NCI-H2196 (cell line): Measurements from ENCODE around the gene CRYM.
"Not testable (repeated sequence)": the region's sequence is repeated elsewhere in the genome, so short reads cannot be mapped to it uniquely, and the experiment has no call there.

Experiments
- DNase-seq: peaks from one replicate; lab custom pipeline; 2025; ENCODE audit not compliant: unreplicated experiment; lab: John Stamatoyannopoulos, UW

CRYM gene

GRCh38 chr16:21281698-21282389 lies 3.8 kb upstream of the CRYM start:
- DNase-seq: no peak

GRCh38 chr16:21279501-21279900 lies 1.4 kb upstream of the CRYM start:
- no peak for DNase-seq

- peak; percentile 24 for DNase-seq
Measured at GRCh38 chr16:21277045-21277926, 804 bp downstream of the CRYM start.

GRCh38 chr16:21276090-21276489 lies 2.0 kb downstream of the CRYM start:
- no peak for DNase-seq

GRCh38 chr16:21275529-21275928 lies 2.6 kb downstream of the CRYM start:
- DNase-seq: no peak

- no peak for DNase-seq
Measured at GRCh38 chr16:21274172-21274726, 3.8 kb downstream of the CRYM start.

GRCh38 chr16:21272763-21273162 lies 5.3 kb downstream of the CRYM start:
- DNase-seq: not testable (repeated sequence)

- DNase-seq: no peak
Measured at GRCh38 chr16:21272253-21272652, 5.8 kb downstream of the CRYM start.

GRCh38 chr16:21268236-21268635 lies 9.9 kb downstream of the CRYM start:
- DNase-seq: no peak

GRCh38 chr16:21267298-21267697 lies 10.8 kb downstream of the CRYM start:
- DNase-seq: no peak

GRCh38 chr16:21265104-21265837 lies 12.8 kb downstream of the CRYM start:
- no peak for DNase-seq

- DNase-seq: no peak
Measured at GRCh38 chr16:21264571-21265036, 13.5 kb downstream of the CRYM start.

- DNase-seq: peak; percentile 58
Measured at GRCh38 chr16:21263640-21264570, 14.2 kb downstream of the CRYM start.

- no peak for DNase-seq
Measured at GRCh38 chr16:21262779-21263639, 15.1 kb downstream of the CRYM start.

GRCh38 chr16:21260870-21261791 lies 17.0 kb downstream of the CRYM start:
- DNase-seq: peak; percentile 42

- DNase-seq: no peak
Measured at GRCh38 chr16:21257284-21257683, 20.8 kb downstream of the CRYM start.

- DNase-seq: no peak
Measured at GRCh38 chr16:21256636-21257035, 21.5 kb downstream of the CRYM start.

- DNase-seq: no peak
Measured at GRCh38 chr16:21253470-21253869, 24.6 kb downstream of the CRYM start.
